H1 (cell line): ENCODE measurements around the gene DLX5. TPM values are rescaled to one million over a fixed set of nuclear protein-coding genes. Genes with fewer than 3 reads are reported as not detected.
A peak's percentile ranks its signal among the peaks of the same experiment; 100 is the strongest.

Experiments used
- ATF3 ChIP-seq: IDR thresholded peaks from 2 replicates; pipeline ENCODE4 v1.6.1; 2011; ENCODE audit warnings: low read depth, mild to moderate bottlenecking, low read length; ENCODE audit not compliant: insufficient read depth
- CBX8 ChIP-seq: fragments of 300-800, 300-1000 bp; sonication (generic); IDR thresholded peaks from 2 replicates; pipeline ENCODE4 v1.7.1; 2016; ENCODE audit warnings: low read depth, low read length, borderline replicate concordance
- CEBPB ChIP-seq: IDR thresholded peaks from 2 replicates; pipeline ENCODE4 v1.6.1; 2012; ENCODE audit warnings: low read depth, low read length
- EP300 ChIP-seq, 2 experiments: IDR thresholded peaks; 1 replicate in 1 of 2; 2 replicates in 1 of 2; pipeline ENCODE4 v1.6.1; 2011 to 2012; ENCODE audit warnings: low read depth in 2 of 2, low read length in 2 of 2, mild to moderate bottlenecking in 2 of 2, borderline replicate concordance in 1 of 2, inconsistent platforms in 1 of 2, moderate library complexity in 1 of 2
- GTF2F1 ChIP-seq: IDR thresholded peaks from 2 replicates; pipeline ENCODE4 v1.6.1; 2012; ENCODE audit warnings: low read depth, low read length, improper control_type of control experiment, borderline replicate concordance
- KDM4A ChIP-seq: IDR thresholded peaks from one replicate; pipeline ENCODE4 v1.7.1; 2012; ENCODE audit warnings: low read depth, mild to moderate bottlenecking, moderate library complexity, low read length, inconsistent platforms; ENCODE audit not compliant: severe bottlenecking
- POLR2A ChIP-seq, 2 experiments: IDR thresholded peaks; 1 replicate in 1 of 2; 2 replicates in 1 of 2; pipeline ENCODE4 v1.6.1; 2011; ENCODE audit warnings: low read depth in 2 of 2, low read length in 2 of 2, mild to moderate bottlenecking in 2 of 2; ENCODE audit errors: control extremely low read depth in 1 of 2
- RAD21 ChIP-seq, 2 experiments: IDR thresholded peaks in 1 of 2; conservative IDR thresholded peaks in 1 of 2; 2 replicates each; pipeline ENCODE4 v1.6.1; 2011; ENCODE audit warnings: low read depth in 2 of 2, low read length in 2 of 2, improper control_type of control experiment in 1 of 2, inconsistent platforms in 1 of 2, mild to moderate bottlenecking in 1 of 2, moderate library complexity in 1 of 2
- RBBP5 ChIP-seq: IDR thresholded peaks from 2 replicates; pipeline ENCODE4 v1.7.1; 2012; ENCODE audit warnings: low read depth, mild to moderate bottlenecking, inconsistent platforms, low read length, moderate library complexity, borderline replicate concordance
- RFX5 ChIP-seq: IDR thresholded peaks from 2 replicates; pipeline ENCODE4 v1.6.1; 2011; ENCODE audit warnings: low read depth, low read length, improper control_type of control experiment, borderline replicate concordance
- RXRA ChIP-seq: IDR thresholded peaks from 2 replicates; pipeline ENCODE4 v1.6.1; 2011; ENCODE audit warnings: low read depth, mild to moderate bottlenecking, low read length, moderate library complexity; ENCODE audit not compliant: insufficient read depth
- SIN3A ChIP-seq, 2 experiments: IDR thresholded peaks in 1 of 2; conservative IDR thresholded peaks in 1 of 2; 2 replicates each; pipeline ENCODE4 v1.6.1; 2011 to 2012; ENCODE audit warnings: low read length in 2 of 2, improper control_type of control experiment in 1 of 2, low read depth in 1 of 2, mild to moderate bottlenecking in 1 of 2
- SP2 ChIP-seq: IDR thresholded peaks from 2 replicates; pipeline ENCODE4 v1.6.1; 2012; ENCODE audit warnings: mild to moderate bottlenecking, low read length, inconsistent platforms
- SRF ChIP-seq: IDR thresholded peaks from 2 replicates; pipeline ENCODE4 v1.6.1; 2011; ENCODE audit warnings: mild to moderate bottlenecking, low read depth, low read length, moderate library complexity
- TBP ChIP-seq: IDR thresholded peaks from 2 replicates; pipeline ENCODE4 v1.6.1; 2011; ENCODE audit warnings: low read depth, low read length, improper control_type of control experiment
- ZNF274 ChIP-seq: IDR thresholded peaks from 2 replicates; pipeline ENCODE4 v1.7.0; 2012; ENCODE audit warnings: low read length, borderline replicate concordance; ENCODE audit errors: extremely low read depth
- polyA plus RNA-seq, 7 experiments: library from polyadenylated mRNA; depleted of rRNA in 3 of 7; stranded (reverse) in 5 of 7; unstranded in 2 of 7; fragments of >200 nt in 5 of 7; fragments of 200-250 nt in 2 of 7; gene quantifications; 1 replicate in 5 of 7; 2 replicates in 1 of 7; 4 replicates in 1 of 7; pipeline versions ENCODE4 v1.2.1 to v1.2.3, GENCODE V29; 2011 to 2013; ENCODE audit warnings: missing spikeins in 2 of 7, mixed read lengths in 2 of 7
- total RNA-seq: library from RNA; stranded (reverse); fragmentation: NEBNext Ultra II Directional; extraction: Animal tissue kit (Norgen Biotek cat#: 25700); gene quantifications from 2 replicates; pipeline ENCODE4 v1.2.1, GENCODE V29; 2021
- TF ChIP-seq, protein P1 (sequence below): IDR thresholded peaks from 2 replicates; pipeline ENCODE4 v1.6.1; 2012; ENCODE audit warnings: inconsistent platforms
- TF ChIP-seq, protein P2 (sequence below), 3 experiments: IDR thresholded peaks; 1 replicate in 2 of 3; 2 replicates in 1 of 3; pipeline versions ENCODE4 v1.5.1 to v1.6.1; 2011; ENCODE audit warnings: low read length in 3 of 3, mild to moderate bottlenecking in 3 of 3, inconsistent platforms in 2 of 3, low read depth in 1 of 3, moderate library complexity in 1 of 3; ENCODE audit not compliant: insufficient read depth in 1 of 3; ENCODE audit errors: control extremely low read depth in 1 of 3
- TF ChIP-seq, protein P3 (sequence below): IDR thresholded peaks from 2 replicates; pipeline ENCODE4 v1.6.1; 2012; ENCODE audit warnings: inconsistent platforms

The DLX5 gene
- total and polyA plus RNA-seq, 2 of the 8 experiments (the other 6 are each of a cell fraction or from before 2014, with no cell fraction given), result not detected

GRCh38 chr7:97006816-97007582, 17.6 kb downstream of the DLX5 start (continued):
- TF ChIP-seq KDM4A, result peak; percentile 47
- no peak for TF ChIP-seq ZNF274
- no peak for TF ChIP-seq SRF
- TF ChIP-seq, protein P1, sequence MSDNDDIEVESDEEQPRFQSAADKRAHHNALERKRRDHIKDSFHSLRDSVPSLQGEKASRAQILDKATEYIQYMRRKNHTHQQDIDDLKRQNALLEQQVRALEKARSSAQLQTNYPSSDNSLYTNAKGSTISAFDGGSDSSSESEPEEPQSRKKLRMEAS, result no peak
- peak; percentile 97; the same call in 1 of the 2 replicates for TF ChIP-seq CBX8
- no peak for TF ChIP-seq EP300 (IDR thresholded peaks at IDR 0.05; ENCODE audit: borderline replicate concordance in 1 of 2, low read depth in 2 of 2, low read length in 2 of 2)
- TF ChIP-seq CEBPB, result no peak
- TF ChIP-seq ATF3, result no peak
- TF ChIP-seq, protein P2, sequence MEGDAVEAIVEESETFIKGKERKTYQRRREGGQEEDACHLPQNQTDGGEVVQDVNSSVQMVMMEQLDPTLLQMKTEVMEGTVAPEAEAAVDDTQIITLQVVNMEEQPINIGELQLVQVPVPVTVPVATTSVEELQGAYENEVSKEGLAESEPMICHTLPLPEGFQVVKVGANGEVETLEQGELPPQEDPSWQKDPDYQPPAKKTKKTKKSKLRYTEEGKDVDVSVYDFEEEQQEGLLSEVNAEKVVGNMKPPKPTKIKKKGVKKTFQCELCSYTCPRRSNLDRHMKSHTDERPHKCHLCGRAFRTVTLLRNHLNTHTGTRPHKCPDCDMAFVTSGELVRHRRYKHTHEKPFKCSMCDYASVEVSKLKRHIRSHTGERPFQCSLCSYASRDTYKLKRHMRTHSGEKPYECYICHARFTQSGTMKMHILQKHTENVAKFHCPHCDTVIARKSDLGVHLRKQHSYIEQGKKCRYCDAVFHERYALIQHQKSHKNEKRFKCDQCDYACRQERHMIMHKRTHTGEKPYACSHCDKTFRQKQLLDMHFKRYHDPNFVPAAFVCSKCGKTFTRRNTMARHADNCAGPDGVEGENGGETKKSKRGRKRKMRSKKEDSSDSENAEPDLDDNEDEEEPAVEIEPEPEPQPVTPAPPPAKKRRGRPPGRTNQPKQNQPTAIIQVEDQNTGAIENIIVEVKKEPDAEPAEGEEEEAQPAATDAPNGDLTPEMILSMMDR (IDR thresholded peaks at IDR 0.05; ENCODE audit: control extremely low read depth in 1 of 3, insufficient read depth in 1 of 3, low read depth in 1 of 3, low read length in 3 of 3), result no peak
- TF ChIP-seq, protein P3, sequence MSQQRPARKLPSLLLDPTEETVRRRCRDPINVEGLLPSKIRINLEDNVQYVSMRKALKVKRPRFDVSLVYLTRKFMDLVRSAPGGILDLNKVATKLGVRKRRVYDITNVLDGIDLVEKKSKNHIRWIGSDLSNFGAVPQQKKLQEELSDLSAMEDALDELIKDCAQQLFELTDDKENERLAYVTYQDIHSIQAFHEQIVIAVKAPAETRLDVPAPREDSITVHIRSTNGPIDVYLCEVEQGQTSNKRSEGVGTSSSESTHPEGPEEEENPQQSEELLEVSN, result no peak
- no peak for TF ChIP-seq POLR2A (IDR thresholded peaks at IDR 0.05; ENCODE audit: control extremely low read depth in 1 of 2, low read depth in 2 of 2, low read length in 2 of 2)
- no peak for TF ChIP-seq RFX5
- no peak for TF ChIP-seq RXRA
- TF ChIP-seq RBBP5, result no peak
- TF ChIP-seq GTF2F1, result no peak
- no peak for TF ChIP-seq SP2
- TF ChIP-seq TBP, result no peak
- no peak for TF ChIP-seq RAD21 (IDR thresholded peaks at IDR 0.05 in 1 of 2, conservative IDR thresholded peaks at IDR 0.05 in 1 of 2; ENCODE audit: low read depth in 2 of 2, low read length in 2 of 2)
- no peak for TF ChIP-seq SIN3A (conservative IDR thresholded peaks at IDR 0.05 in 1 of 2, IDR thresholded peaks at IDR 0.05 in 1 of 2; ENCODE audit: low read depth in 1 of 2, low read length in 2 of 2)
